GDM1 (cell line): Measurements from ENCODE around the gene SLCO3A1.

Source experiments
- DNase-seq: peaks from one replicate; lab custom pipeline; 2025; lab: John Stamatoyannopoulos, UW

Gene SLCO3A1

GRCh38 chr15:92003515-92004067 lies 150.1 kb downstream of the SLCO3A1 start:
- no peak for DNase-seq

- DNase-seq, result no peak
Observed at GRCh38 chr15:92005154-92005553, 151.6 kb downstream of the SLCO3A1 start.

- no peak for DNase-seq
Observed at GRCh38 chr15:92006186-92007028, 152.9 kb downstream of the SLCO3A1 start.

GRCh38 chr15:92009162-92009561 lies 155.7 kb downstream of the SLCO3A1 start:
- DNase-seq, result no peak

GRCh38 chr15:92011611-92012367 lies 158.3 kb downstream of the SLCO3A1 start:
- no peak for DNase-seq

GRCh38 chr15:92012368-92012629 lies 158.8 kb downstream of the SLCO3A1 start:
- DNase-seq, result no peak

GRCh38 chr15:92012881-92013280 lies 159.4 kb downstream of the SLCO3A1 start:
- DNase-seq, result no peak

GRCh38 chr15:92014281-92015030 lies 160.9 kb downstream of the SLCO3A1 start:
- no peak for DNase-seq

- DNase-seq, result no peak
Observed at GRCh38 chr15:92017882-92018534, 164.5 kb downstream of the SLCO3A1 start.

- DNase-seq, result no peak
Observed at GRCh38 chr15:92018535-92019239, 165.2 kb downstream of the SLCO3A1 start.

- DNase-seq, result no peak
Observed at GRCh38 chr15:92019706-92020105, 166.2 kb downstream of the SLCO3A1 start.

GRCh38 chr15:92020207-92020606 lies 166.7 kb downstream of the SLCO3A1 start:
- DNase-seq, result no peak

- DNase-seq, result no peak
Observed at GRCh38 chr15:92020804-92021203, 167.3 kb downstream of the SLCO3A1 start.

- DNase-seq, result no peak
Observed at GRCh38 chr15:92021792-92022191, 168.3 kb downstream of the SLCO3A1 start.

GRCh38 chr15:92023965-92024364 lies 170.5 kb downstream of the SLCO3A1 start:
- DNase-seq, result no peak

- no peak for DNase-seq
Observed at GRCh38 chr15:92025706-92026270, 172.3 kb downstream of the SLCO3A1 start.

- no peak for DNase-seq
Observed at GRCh38 chr15:92028389-92028724, 174.8 kb downstream of the SLCO3A1 start.

- DNase-seq, result no peak
Observed at GRCh38 chr15:92029767-92030166, 176.3 kb downstream of the SLCO3A1 start.

GRCh38 chr15:92033314-92033713 lies 179.8 kb downstream of the SLCO3A1 start:
- DNase-seq, result no peak

GRCh38 chr15:92033723-92034122 lies 180.2 kb downstream of the SLCO3A1 start:
- no peak for DNase-seq

- DNase-seq, result no peak
Observed at GRCh38 chr15:92034227-92034626, 180.7 kb downstream of the SLCO3A1 start.
